Uterus (tissue), 2 donors: ENCODE measurements around the gene CMC2.

Source experiments
- POLR2A ChIP-seq, 2 donors: fragments of 450-650 bp; IDR thresholded peaks; one replicate each; pipeline ENCODE4 v1.6.1; 2016; ENCODE audit warnings: antibody characterized with exemption in 2 of 2, mild to moderate bottlenecking in 1 of 2, moderate library complexity in 1 of 2
- TF ChIP-seq, protein P1 (sequence below), 4 experiments: fragments of 200-600 bp in 2 of 4; fragments of 450-650 bp in 2 of 4; sonication (generic) in 2 of 4; IDR thresholded peaks; one replicate each; pipeline ENCODE4 v1.5.1; 2016 to 2019; ENCODE audit warnings: antibody characterized with exemption in 4 of 4, mild to moderate bottlenecking in 2 of 4, moderate library complexity in 1 of 4

DNA sequence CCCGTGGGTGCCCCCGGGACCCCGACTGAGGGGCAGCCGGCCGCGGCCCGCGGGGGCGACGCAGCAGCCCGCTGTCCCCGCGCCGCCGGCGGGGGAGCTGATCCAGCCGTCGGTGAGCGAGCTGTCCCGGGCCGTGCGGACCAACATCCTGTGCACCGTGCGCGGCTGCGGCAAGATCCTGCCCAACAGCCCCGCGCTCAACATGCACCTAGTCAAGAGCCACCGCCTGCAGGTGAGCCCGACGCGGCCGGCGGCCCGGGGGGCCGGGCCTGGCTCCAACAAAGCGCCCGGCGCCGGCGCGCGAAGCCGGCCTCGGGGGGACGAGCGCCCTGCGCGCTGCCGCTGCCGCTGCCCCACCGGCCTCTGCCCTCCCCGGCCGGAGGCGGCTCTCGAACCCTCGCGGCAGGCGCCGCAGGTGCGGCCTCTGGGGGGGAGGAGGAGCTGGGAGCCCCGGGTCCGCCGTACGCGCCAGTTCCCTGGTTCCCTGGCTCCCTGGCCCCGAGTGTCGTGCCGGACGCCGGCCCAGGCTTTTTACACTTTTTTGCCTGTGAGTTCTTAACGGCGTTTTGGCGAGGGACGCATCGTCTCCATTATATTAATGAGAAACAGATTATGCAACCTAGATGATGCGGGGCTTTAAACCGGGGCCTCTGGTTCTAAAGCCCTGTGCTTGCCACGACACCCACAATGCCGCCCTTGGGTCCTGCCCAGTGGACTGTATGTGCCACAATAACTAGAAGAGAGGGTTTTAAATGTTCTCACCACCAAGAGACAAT lies 29.5 kb upstream of the CMC2 start:
- TF ChIP-seq, protein P1, sequence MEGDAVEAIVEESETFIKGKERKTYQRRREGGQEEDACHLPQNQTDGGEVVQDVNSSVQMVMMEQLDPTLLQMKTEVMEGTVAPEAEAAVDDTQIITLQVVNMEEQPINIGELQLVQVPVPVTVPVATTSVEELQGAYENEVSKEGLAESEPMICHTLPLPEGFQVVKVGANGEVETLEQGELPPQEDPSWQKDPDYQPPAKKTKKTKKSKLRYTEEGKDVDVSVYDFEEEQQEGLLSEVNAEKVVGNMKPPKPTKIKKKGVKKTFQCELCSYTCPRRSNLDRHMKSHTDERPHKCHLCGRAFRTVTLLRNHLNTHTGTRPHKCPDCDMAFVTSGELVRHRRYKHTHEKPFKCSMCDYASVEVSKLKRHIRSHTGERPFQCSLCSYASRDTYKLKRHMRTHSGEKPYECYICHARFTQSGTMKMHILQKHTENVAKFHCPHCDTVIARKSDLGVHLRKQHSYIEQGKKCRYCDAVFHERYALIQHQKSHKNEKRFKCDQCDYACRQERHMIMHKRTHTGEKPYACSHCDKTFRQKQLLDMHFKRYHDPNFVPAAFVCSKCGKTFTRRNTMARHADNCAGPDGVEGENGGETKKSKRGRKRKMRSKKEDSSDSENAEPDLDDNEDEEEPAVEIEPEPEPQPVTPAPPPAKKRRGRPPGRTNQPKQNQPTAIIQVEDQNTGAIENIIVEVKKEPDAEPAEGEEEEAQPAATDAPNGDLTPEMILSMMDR (IDR thresholded peaks at IDR 0.05): no peak
- no peak for TF ChIP-seq POLR2A (IDR thresholded peaks at IDR 0.05)
